ENCODE measurements around the gene MRI1. TPM values are rescaled to one million over a fixed set of nuclear protein-coding genes. Genes with fewer than 3 reads are reported as not detected.
A peak's percentile ranks its signal among the peaks of the same experiment; 100 is the strongest.

MRI1 gene
- total RNA-seq, 1 donor from 2014 or later: 28.7 TPM

DNA sequence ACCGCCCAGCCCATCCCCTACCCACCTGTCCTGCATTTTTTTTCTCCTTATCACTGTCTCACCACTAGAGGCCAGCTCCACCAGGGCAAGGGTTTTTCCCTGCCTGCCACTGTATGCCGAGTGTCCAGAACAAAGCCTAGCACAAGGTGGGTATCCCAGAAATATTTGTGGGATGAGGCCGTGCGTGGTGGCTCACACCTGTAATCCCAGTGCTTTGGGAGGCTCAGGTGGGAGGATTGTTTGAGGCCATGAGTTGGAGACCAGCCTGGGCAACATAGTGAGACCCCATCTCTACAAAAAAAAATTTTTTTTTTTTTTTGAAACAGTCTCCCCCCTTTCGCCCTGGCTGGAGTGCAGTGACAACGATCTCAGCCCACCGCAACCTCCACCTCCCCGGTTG, 2.9 kb upstream of the MRI1 start:
- TF ChIP-seq, protein P1, sequence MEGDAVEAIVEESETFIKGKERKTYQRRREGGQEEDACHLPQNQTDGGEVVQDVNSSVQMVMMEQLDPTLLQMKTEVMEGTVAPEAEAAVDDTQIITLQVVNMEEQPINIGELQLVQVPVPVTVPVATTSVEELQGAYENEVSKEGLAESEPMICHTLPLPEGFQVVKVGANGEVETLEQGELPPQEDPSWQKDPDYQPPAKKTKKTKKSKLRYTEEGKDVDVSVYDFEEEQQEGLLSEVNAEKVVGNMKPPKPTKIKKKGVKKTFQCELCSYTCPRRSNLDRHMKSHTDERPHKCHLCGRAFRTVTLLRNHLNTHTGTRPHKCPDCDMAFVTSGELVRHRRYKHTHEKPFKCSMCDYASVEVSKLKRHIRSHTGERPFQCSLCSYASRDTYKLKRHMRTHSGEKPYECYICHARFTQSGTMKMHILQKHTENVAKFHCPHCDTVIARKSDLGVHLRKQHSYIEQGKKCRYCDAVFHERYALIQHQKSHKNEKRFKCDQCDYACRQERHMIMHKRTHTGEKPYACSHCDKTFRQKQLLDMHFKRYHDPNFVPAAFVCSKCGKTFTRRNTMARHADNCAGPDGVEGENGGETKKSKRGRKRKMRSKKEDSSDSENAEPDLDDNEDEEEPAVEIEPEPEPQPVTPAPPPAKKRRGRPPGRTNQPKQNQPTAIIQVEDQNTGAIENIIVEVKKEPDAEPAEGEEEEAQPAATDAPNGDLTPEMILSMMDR (IDR thresholded peaks at IDR 0.05; ENCODE audit: unreplicated experiment): no peak
- peaks cover 24% of the 10 kb centered on the region for H3K36me3 Mint-ChIP-seq
- H3K9me3 Mint-ChIP-seq: no peaks in the 10 kb centered on the region
- no peak overlapping the region for H3K4me3 Mint-ChIP-seq
- H3K27ac Mint-ChIP-seq: no peak overlapping the region
- DNase-seq (ENCODE audit: low spot score in 2 of 2, unreplicated experiment in 2 of 2): no peak
- peaks cover 8% of the 10 kb centered on the region for H3K4me1 Mint-ChIP-seq
- no peaks in the 10 kb centered on the region for H3K27me3 Mint-ChIP-seq (ENCODE audit: low read depth)

DNA sequence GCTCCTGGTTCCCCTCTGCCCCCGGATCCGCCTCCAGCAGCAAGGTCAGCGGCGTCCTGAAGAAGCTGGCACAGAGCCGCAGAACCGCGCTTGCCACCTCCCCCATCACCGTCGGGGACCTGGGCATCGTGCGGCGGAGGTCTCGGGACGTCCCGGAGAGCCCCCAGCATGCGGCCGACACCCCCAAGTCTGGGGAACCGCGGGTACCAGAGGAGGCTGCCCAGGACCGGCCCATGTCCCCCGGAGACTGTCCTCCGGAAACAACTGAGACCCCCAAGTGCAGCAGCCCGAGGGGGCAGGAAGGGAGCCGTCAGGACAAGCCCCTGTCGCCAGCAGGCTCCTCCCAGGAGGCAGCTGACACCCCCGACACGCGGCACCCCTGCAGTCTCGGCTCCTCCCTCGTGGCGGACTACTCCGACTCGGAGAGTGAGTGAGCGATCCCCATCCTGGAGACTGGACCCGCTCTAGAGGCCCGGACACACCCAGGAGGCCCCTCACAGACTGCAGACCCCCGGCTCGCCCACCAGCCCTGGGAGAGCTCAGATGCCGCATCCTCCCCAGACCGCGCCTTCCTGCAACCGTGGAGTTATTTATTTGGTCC, 1.6 kb upstream of the MRI1 start:
- no peak for DNase-seq (ENCODE audit: low spot score in 2 of 2, unreplicated experiment in 2 of 2)
- Mint-ChIP-seq H3K4me3 (no peak overlapping the region), H3K9me3 (no peaks in the 10 kb centered on the region), H3K27me3 (ENCODE audit: low read depth) (no peaks in the 10 kb centered on the region), H3K36me3 (peaks cover 18% of the 10 kb centered on the region), H3K4me1 (peaks cover 8% of the 10 kb centered on the region), H3K27ac (no peak overlapping the region)
- TF ChIP-seq, protein P1 (IDR thresholded peaks at IDR 0.05; ENCODE audit: unreplicated experiment): no peak

GRCh38 chr19:13763265-13763664, 1.1 kb upstream of the MRI1 start:
- no peak for DNase-seq (ENCODE audit: low spot score in 2 of 2, unreplicated experiment in 2 of 2)
- Mint-ChIP-seq H3K27me3 (ENCODE audit: low read depth) (no peaks in the 10 kb centered on the region), H3K36me3 (peaks cover 17% of the 10 kb centered on the region), H3K4me1 (peaks cover 8% of the 10 kb centered on the region), H3K27ac (no peak overlapping the region), H3K4me3 (peak overlapping the region; percentile 71), H3K9me3 (no peaks in the 10 kb centered on the region)
- TF ChIP-seq, protein P1 (IDR thresholded peaks at IDR 0.05; ENCODE audit: unreplicated experiment): no peak

- no peaks in the 10 kb centered on the region for H3K9me3 Mint-ChIP-seq
Observed at GRCh38 chr19:13764821-13765394, 586 bp downstream of the MRI1 start.

DNA sequence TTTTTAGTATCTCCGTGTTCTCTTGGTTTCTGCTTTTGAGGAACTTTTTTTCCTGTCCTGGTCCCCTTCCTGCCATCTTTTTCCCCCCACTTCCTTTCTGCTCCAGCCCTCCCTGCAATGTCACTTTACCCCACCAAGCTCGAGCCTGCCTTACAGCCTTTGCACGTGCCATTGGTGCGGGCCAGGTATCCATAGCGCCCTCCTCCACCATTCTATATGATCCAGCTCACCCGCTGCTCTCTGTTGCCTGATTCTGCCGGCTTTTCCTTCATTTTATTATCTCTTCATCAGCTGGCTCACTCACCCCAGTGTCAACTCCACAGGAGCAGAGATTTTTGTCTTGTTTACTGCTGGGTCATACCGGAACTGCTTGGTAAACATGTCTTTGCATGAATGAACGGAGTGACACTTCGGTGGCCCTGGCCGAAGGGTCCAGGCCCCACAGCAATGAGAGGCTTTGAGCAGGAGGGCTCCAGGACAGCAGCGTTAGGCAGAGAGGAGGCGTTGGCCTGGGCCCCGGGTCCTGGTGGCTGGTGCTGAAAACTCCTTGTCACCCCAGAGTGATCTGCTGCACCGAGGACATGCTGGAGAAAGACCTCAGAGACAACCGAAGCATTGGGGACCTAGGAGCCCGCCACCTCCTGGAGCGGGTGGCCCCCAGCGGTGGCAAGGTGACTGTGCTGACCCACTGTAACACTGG, 1.2 kb downstream of the MRI1 start:
- H3K4me3 Mint-ChIP-seq: peak overlapping the region; percentile 71
- no peak for DNase-seq (ENCODE audit: low spot score in 2 of 2, unreplicated experiment in 2 of 2)
- no peaks in the 10 kb centered on the region for H3K9me3 Mint-ChIP-seq
- H3K4me1 Mint-ChIP-seq: peaks cover 8% of the 10 kb centered on the region
- H3K27me3 Mint-ChIP-seq (ENCODE audit: low read depth): no peaks in the 10 kb centered on the region
- TF ChIP-seq, protein P1 (IDR thresholded peaks at IDR 0.05; ENCODE audit: unreplicated experiment): no peak
- H3K36me3 Mint-ChIP-seq: peaks cover 16% of the 10 kb centered on the region
- peak overlapping the region; percentile 68 for H3K27ac Mint-ChIP-seq

More at GRCh38 chr19:13764821-13765394, 586 bp downstream of the MRI1 start:
- Mint-ChIP-seq H3K36me3 (peaks cover 13% of the 10 kb centered on the region), H3K4me1 (peaks cover 8% of the 10 kb centered on the region), H3K27ac (peak overlapping the region; percentile 68), H3K4me3 (peak overlapping the region; percentile 71), H3K27me3 (ENCODE audit: low read depth) (no peaks in the 10 kb centered on the region)
- TF ChIP-seq, protein P1 (IDR thresholded peaks at IDR 0.05; ENCODE audit: unreplicated experiment): no peak
- DNase-seq (ENCODE audit: low spot score in 2 of 2, unreplicated experiment in 2 of 2): peak in 1 of 2 experiments; percentile 50
